GM12865 (cell line): Measurements from ENCODE around the gene COIL.

Experiments
- DNase-seq: peaks from one replicate; pipeline ENCODE4 v3.0.0; 2010; ENCODE audit warnings: low read depth
- H3K4me3 ChIP-seq: 2 replicates; pipeline ENCODE4 v1.5.1; 2011; ENCODE audit warnings: mild to moderate bottlenecking, low read depth, low read length, control low read depth
- CTCF ChIP-seq: IDR thresholded peaks from 2 replicates; pipeline ENCODE4 v1.5.1; 2011; ENCODE audit warnings: low read length, control low read depth, low read depth, inconsistent platforms; ENCODE audit not compliant: insufficient read depth; ENCODE audit errors: missing control alignments

COIL gene

GRCh38 chr17:56978441-56979090 lies 17.7 kb upstream of the COIL start:
- DNase-seq: peak; percentile 53
- no peak for TF ChIP-seq CTCF
- peak overlapping the region; percentile 66 for H3K4me3 ChIP-seq

GRCh38 chr17:56977673-56978395 lies 17.0 kb upstream of the COIL start, which contains the start of gene SCPEP1:
SCPEP1 (plus strand) TSS chr17:56978131; CDS start chr17:56978160, 29 bp downstream.
- no peak for TF ChIP-seq CTCF
- peak; percentile 87 for DNase-seq
- H3K4me3 ChIP-seq: peak within 1 kb of the TSS; percentile 66

GRCh38 chr17:56976941-56977608 lies 16.2 kb upstream of the COIL start:
- no peak for TF ChIP-seq CTCF
- H3K4me3 ChIP-seq: peak overlapping the region; percentile 66
- no peak for DNase-seq

- H3K4me3 ChIP-seq: no peak overlapping the region
- DNase-seq: no peak
- TF ChIP-seq CTCF: no peak
Measured at GRCh38 chr17:56975656-56976055, 14.8 kb upstream of the COIL start.

- no peak for TF ChIP-seq CTCF
- no peak for DNase-seq
- no peak overlapping the region for H3K4me3 ChIP-seq
Measured at GRCh38 chr17:56974055-56974454, 13.2 kb upstream of the COIL start.

- no peak for TF ChIP-seq CTCF
- no peak for DNase-seq
- no peak overlapping the region for H3K4me3 ChIP-seq
Measured at GRCh38 chr17:56973520-56973919, 12.7 kb upstream of the COIL start.
